Measurements from ENCODE around the gene PSAP. TPM values are rescaled to one million over a fixed set of nuclear protein-coding genes. Genes with fewer than 3 reads are reported as not detected.

PSAP gene
- total RNA-seq, 1 experiment from 2014 or later = 114 TPM

DNA sequence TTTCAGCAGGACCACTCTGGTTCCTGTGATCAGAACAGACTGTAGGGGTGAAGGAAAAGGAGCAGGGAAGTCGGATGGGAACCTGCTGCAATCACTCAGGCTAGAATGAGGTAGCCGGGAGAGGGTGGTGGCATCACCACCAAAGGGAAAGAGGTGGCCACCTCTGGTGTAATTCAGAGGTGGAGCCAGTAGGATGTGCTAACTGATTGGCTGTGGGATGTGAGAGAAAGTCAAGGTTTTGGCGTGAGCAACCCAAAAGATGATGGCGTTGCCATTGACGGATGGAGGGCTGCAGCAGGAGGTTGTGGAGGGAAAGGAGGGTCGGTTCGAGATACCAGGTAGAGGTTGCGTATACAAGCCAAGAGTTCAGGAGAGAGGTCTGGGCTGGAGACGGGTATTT, 70.3 kb downstream of the PSAP start:
- H3K4me1 ChIP-seq (ENCODE audit: low read length) = peaks cover 9% of the 10 kb centered on the region
- no peak overlapping the region for H2AFZ ChIP-seq (ENCODE audit: low read length)

DNA sequence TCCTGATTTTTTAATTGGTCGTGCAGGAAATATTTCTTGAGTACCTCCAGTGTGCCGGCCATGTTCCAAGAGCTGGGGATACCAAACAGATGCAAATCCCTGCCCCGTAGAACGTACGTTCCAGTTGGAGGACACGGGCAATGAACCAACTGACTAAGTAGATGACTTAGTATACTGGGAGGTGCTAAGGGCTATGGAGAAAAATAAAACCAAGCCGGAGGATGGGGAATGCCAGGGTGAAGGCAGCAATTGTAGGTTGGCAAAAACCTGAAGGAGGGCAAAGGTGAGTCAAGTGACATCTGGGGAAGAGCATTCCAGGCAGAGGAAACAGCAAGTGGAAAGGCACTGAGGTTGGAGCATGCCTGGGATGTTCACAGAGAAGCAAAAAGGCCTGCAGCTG, 70.9 kb downstream of the PSAP start:
- no peak overlapping the region for H3K9ac ChIP-seq (ENCODE audit: low read length)
- H3K4me1 ChIP-seq (ENCODE audit: low read length) = peaks cover 15% of the 10 kb centered on the region
- H3K9me3 ChIP-seq (ENCODE audit: low read length) = no peaks in the 10 kb centered on the region; the same call in 1 of the 2 replicates
- no peaks in the 10 kb centered on the region for H3K36me3 ChIP-seq (ENCODE audit: insufficient read depth, low read length)
- no peaks in the 10 kb centered on the region for H3K9me2 ChIP-seq (replicated peaks; ENCODE audit: insufficient read depth, low read length)
- H3K27ac ChIP-seq (ENCODE audit: low read length) = no peak overlapping the region
- H3K79me2 ChIP-seq (ENCODE audit: low read length) = no peaks in the 10 kb centered on the region
- no peak overlapping the region for H2AFZ ChIP-seq (ENCODE audit: low read length)
- no peak for DNase-seq
- no peak overlapping the region for H3K4me2 ChIP-seq (ENCODE audit: low read depth, low read length, poor library complexity, severe bottlenecking)
- 0 out of 2 replicates have a peak, but pooled peaks cover 5% of the 10 kb centered on the region for H4K20me1 ChIP-seq (ENCODE audit: insufficient read depth, low read depth, low read length)
- H3K4me3 ChIP-seq (ENCODE audit: low read length) = no peak overlapping the region
- H3K27me3 ChIP-seq (ENCODE audit: low read length) = no peaks in the 10 kb centered on the region

More for the DNA sequence above, 70.3 kb downstream of the PSAP start:
- no peak overlapping the region for H3K4me3 ChIP-seq (ENCODE audit: low read length)
- DNase-seq = peak; percentile 72
- H3K27me3 ChIP-seq (ENCODE audit: low read length) = no peaks in the 10 kb centered on the region
- H3K36me3 ChIP-seq (ENCODE audit: insufficient read depth, low read length) = no peaks in the 10 kb centered on the region
- no peak overlapping the region for H3K27ac ChIP-seq (ENCODE audit: low read length)
- no peaks in the 10 kb centered on the region for H3K79me2 ChIP-seq (ENCODE audit: low read length)
- H3K9ac ChIP-seq (ENCODE audit: low read length) = no peak overlapping the region
- 0 out of 2 replicates have a peak, but pooled peaks cover 5% of the 10 kb centered on the region for H4K20me1 ChIP-seq (ENCODE audit: insufficient read depth, low read depth, low read length)
- H3K9me2 ChIP-seq (replicated peaks; ENCODE audit: insufficient read depth, low read length) = no peaks in the 10 kb centered on the region
- H3K4me2 ChIP-seq (ENCODE audit: low read depth, low read length, poor library complexity, severe bottlenecking) = no peak overlapping the region
- H3K9me3 ChIP-seq (ENCODE audit: low read length) = no peaks in the 10 kb centered on the region; the same call in 1 of the 2 replicates

DNA sequence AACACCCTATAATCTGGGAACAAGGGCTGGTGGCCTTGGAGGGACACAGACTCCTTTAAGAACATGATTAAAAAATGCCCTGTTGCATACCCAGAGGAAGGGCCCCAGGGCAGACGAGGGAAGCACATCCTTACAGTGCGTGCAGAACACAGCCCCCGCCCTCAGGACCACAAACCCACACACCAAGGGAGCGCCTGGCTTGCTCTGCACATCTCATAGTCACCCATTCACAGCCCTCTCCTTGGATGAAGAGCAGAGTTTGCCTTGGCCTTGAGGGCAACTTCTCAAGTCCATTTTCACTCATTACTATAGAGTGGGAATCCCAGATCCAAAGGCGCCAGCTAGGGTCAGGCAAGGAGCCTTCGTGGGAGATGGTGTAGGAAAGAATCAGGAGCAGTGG, 71.4 kb downstream of the PSAP start:
- no peaks in the 10 kb centered on the region for H3K9me2 ChIP-seq (replicated peaks; ENCODE audit: insufficient read depth, low read length)
- H3K4me1 ChIP-seq (ENCODE audit: low read length) = peaks cover 19% of the 10 kb centered on the region
- no peak overlapping the region for H2AFZ ChIP-seq (ENCODE audit: low read length)
- no peaks in the 10 kb centered on the region for H3K79me2 ChIP-seq (ENCODE audit: low read length)
- no peak overlapping the region for H3K4me3 ChIP-seq (ENCODE audit: low read length)
- H4K20me1 ChIP-seq (ENCODE audit: insufficient read depth, low read depth, low read length) = 0 out of 2 replicates have a peak, but pooled peaks cover 5% of the 10 kb centered on the region
- no peak overlapping the region for H3K27ac ChIP-seq (ENCODE audit: low read length)
- no peaks in the 10 kb centered on the region for H3K27me3 ChIP-seq (ENCODE audit: low read length)
- H3K9me3 ChIP-seq (ENCODE audit: low read length) = no peaks in the 10 kb centered on the region; the same call in 1 of the 2 replicates
- H3K4me2 ChIP-seq (ENCODE audit: low read depth, low read length, poor library complexity, severe bottlenecking) = no peak overlapping the region
- no peak for DNase-seq
- H3K36me3 ChIP-seq (ENCODE audit: insufficient read depth, low read length) = no peaks in the 10 kb centered on the region
- H3K9ac ChIP-seq (ENCODE audit: low read length) = no peak overlapping the region

DNA sequence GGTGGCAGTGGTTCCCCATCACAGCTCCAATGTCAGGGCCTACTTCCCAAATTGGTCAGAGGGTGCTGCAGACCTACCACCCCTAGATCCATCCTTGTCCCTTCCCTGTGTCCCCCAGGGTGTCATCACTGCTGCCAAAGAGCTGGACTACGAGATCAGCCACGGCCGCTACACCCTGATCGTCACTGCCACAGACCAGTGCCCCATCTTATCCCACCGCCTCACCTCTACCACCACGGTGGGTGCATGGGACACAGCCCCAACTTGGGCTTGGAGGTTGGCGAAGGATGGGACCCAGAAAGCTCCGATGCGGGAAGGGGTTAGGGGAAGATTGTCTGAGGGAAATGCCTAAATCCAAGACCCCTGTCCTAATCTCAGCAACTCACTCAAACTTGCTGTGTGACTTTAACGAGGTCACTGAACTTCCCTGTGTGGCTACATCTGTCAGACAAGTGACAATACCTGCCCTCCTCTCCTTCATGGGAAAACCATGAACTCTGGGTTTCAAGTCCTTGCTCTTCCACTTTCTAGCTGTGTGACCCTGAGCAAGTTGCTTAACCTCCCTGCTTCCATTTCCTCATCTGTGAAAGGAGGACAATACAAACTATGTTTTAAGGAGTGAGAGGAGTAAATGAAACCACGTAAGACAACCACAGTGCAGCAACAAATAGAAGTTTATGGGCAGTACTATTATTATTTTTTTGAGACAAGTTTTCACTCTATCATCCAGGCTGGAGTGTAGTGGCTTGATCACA, 72.8 kb downstream of the PSAP start:
- Histone ChIP-seq H4K20me1 (ENCODE audit: insufficient read depth, low read depth, low read length) (0 out of 2 replicates have a peak, but pooled peaks cover 5% of the 10 kb centered on the region), H3K27me3 (ENCODE audit: low read length) (peaks cover 2% of the 10 kb centered on the region; the same call in 1 of the 2 replicates), H2AFZ (ENCODE audit: low read length) (no peak overlapping the region), H3K4me2 (ENCODE audit: low read depth, low read length, poor library complexity, severe bottlenecking) (no peak overlapping the region), H3K79me2 (ENCODE audit: low read length) (no peaks in the 10 kb centered on the region), H3K4me1 (ENCODE audit: low read length) (peaks cover 24% of the 10 kb centered on the region), H3K27ac (ENCODE audit: low read length) (no peak overlapping the region), H3K36me3 (ENCODE audit: insufficient read depth, low read length) (no peaks in the 10 kb centered on the region), H3K9me2 (replicated peaks; ENCODE audit: insufficient read depth, low read length) (no peaks in the 10 kb centered on the region), H3K9me3 (ENCODE audit: low read length) (no peaks in the 10 kb centered on the region; the same call in 1 of the 2 replicates), H3K9ac (ENCODE audit: low read length) (no peak overlapping the region), H3K4me3 (ENCODE audit: low read length) (no peak overlapping the region)
- DNase-seq = no peak

DNA sequence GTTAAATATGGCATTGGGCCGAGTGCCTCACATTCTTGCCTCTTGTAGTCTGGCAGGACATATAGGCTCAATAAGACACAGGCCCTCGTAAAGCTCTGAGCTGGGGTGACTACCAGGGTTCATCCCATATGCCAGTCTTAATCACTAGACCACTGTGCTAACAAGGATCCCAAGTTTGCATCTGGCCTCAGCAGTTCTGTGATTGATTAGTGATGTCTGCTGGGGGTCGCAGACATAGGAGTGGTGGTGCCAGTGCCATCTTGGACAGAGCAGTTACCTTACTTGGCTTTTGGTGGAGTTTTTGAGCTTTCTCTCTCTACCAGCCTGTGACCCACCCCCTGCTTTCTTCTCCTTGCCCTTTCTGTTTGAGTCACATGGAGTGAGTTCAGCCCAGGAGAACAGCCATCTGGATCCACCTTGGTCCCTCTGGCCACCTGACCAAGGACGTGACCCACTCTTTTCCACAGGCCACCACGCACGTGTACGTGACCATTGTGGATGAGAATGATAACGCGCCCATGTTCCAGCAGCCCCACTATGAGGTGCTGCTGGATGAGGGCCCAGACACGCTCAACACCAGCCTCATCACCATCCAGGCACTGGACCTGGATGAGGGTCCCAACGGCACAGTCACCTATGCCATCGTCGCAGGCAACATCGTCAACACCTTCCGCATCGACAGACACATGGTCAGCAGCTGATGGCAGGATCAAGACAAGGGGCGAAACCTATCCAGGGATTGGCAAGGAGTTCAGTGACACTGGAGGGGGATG, 73.7 kb downstream of the PSAP start:
- no peaks in the 10 kb centered on the region for H3K79me2 ChIP-seq (ENCODE audit: low read length)
- no peak overlapping the region for H3K27ac ChIP-seq (ENCODE audit: low read length)
- H3K9me2 ChIP-seq (replicated peaks; ENCODE audit: insufficient read depth, low read length) = no peaks in the 10 kb centered on the region
- no peak overlapping the region for H3K9ac ChIP-seq (ENCODE audit: low read length)
- H3K9me3 ChIP-seq (ENCODE audit: low read length) = no peaks in the 10 kb centered on the region; the same call in 1 of the 2 replicates
- H3K4me3 ChIP-seq (ENCODE audit: low read length) = no peak overlapping the region
- no peak for DNase-seq
- no peaks in the 10 kb centered on the region for H3K36me3 ChIP-seq (ENCODE audit: insufficient read depth, low read length)
- 0 out of 2 replicates have a peak, but pooled peaks cover 5% of the 10 kb centered on the region for H4K20me1 ChIP-seq (ENCODE audit: insufficient read depth, low read depth, low read length)
- peaks cover 2% of the 10 kb centered on the region; the same call in 1 of the 2 replicates for H3K27me3 ChIP-seq (ENCODE audit: low read length)
- H3K4me2 ChIP-seq (ENCODE audit: low read depth, low read length, poor library complexity, severe bottlenecking) = no peak overlapping the region
- H2AFZ ChIP-seq (ENCODE audit: low read length) = no peak overlapping the region
- peaks cover 27% of the 10 kb centered on the region for H3K4me1 ChIP-seq (ENCODE audit: low read length)

DNA sequence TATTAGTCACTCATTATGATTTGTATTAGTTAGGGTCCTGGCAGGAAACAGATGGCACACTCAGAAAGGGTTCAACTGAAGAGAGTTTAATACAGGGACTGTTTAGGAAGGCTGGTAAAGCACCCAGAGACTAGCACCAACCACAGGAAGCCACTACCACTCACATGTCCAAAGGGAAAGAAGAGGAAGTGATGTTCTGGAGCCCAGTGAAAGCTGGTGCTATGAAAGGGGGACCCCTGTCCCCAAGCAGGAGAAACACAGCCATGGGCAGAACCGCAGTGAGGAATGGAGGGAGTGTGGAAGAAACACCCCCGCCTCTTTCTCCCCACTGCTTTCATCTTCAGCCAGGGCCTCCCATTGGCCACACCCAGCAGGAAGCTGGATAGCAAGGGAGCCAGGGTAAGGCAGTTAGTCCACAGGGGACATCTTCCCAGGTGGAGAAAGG, 74.5 kb downstream of the PSAP start:
- Histone ChIP-seq H3K27ac (ENCODE audit: low read length) (no peak overlapping the region), H3K4me3 (ENCODE audit: low read length) (no peak overlapping the region), H3K36me3 (ENCODE audit: insufficient read depth, low read length) (no peaks in the 10 kb centered on the region), H4K20me1 (ENCODE audit: insufficient read depth, low read depth, low read length) (no peaks in the 10 kb centered on the region), H3K4me1 (ENCODE audit: low read length) (peaks cover 27% of the 10 kb centered on the region), H3K9me3 (ENCODE audit: low read length) (no peaks in the 10 kb centered on the region; the same call in 1 of the 2 replicates), H3K79me2 (ENCODE audit: low read length) (no peaks in the 10 kb centered on the region), H2AFZ (ENCODE audit: low read length) (no peak overlapping the region), H3K9me2 (replicated peaks; ENCODE audit: insufficient read depth, low read length) (no peaks in the 10 kb centered on the region), H3K27me3 (ENCODE audit: low read length) (peaks cover 2% of the 10 kb centered on the region; the same call in 1 of the 2 replicates), H3K4me2 (ENCODE audit: low read depth, low read length, poor library complexity, severe bottlenecking) (no peak overlapping the region), H3K9ac (ENCODE audit: low read length) (no peak overlapping the region)
- DNase-seq = no peak

DNA sequence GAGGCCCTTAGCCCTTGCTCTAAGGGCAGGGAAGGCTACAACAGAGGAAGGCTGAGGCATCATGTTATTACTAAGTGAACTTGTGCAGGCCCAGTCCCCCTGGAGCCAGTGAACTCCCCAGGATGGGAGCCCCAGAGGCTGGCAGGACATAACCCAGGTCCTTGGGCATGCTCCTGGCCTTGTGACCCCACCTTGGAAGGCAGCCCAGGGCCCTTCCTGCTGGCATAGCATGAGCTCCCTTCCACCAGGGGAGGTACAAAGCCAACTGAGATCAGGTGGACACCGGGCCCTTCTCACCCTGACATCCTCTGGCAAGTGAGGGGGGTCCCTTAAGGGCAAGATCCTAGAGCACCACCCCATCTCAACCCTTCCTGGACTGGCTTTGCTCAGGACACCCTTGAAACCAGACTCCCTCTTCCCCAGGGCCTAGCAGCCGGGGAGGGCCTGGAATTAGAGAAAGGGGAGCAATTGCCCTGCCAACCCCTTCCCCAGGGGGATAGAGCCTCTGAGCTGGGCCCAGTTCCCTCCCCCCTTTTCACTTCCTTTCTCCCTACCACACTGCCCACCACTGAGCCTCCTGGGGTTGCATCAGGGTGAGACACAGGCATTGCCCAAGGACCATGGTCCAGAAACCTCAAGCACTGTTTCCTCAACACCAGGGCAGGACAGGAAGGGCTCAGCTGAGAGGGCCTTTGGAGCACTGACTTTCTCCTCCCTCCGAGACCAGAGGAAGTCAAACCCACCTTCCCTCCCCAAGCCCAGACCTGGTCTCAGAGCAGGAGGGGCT, 75.9 kb downstream of the PSAP start:
- H3K27ac ChIP-seq (ENCODE audit: low read length) = no peak overlapping the region
- H3K9ac ChIP-seq (ENCODE audit: low read length) = no peak overlapping the region

More for the DNA sequence above, 75.9 kb downstream of the PSAP start:
- Histone ChIP-seq H4K20me1 (ENCODE audit: insufficient read depth, low read depth, low read length) (no peaks in the 10 kb centered on the region), H3K4me1 (ENCODE audit: low read length) (peaks cover 27% of the 10 kb centered on the region), H3K36me3 (ENCODE audit: insufficient read depth, low read length) (no peaks in the 10 kb centered on the region), H2AFZ (ENCODE audit: low read length) (no peak overlapping the region), H3K4me2 (ENCODE audit: low read depth, low read length, poor library complexity, severe bottlenecking) (no peak overlapping the region), H3K4me3 (ENCODE audit: low read length) (no peak overlapping the region), H3K9me2 (replicated peaks; ENCODE audit: insufficient read depth, low read length) (no peaks in the 10 kb centered on the region), H3K9me3 (ENCODE audit: low read length) (no peaks in the 10 kb centered on the region; the same call in 1 of the 2 replicates), H3K79me2 (ENCODE audit: low read length) (no peaks in the 10 kb centered on the region), H3K27me3 (ENCODE audit: low read length) (peaks cover 2% of the 10 kb centered on the region; the same call in 1 of the 2 replicates)
- DNase-seq = no peak
